Colon (tissue), 2 donors: ENCODE data around the gene BDP1.
"Not testable (repeated sequence)": the region's sequence is repeated elsewhere in the genome, so short reads cannot be mapped to it uniquely, and the experiment has no call there.

ENCODE experiments used
- FAIRE-seq: peaks from 2 replicates; lab custom pipeline; 2012; peaks lifted over from hg19 to GRCh38; lab: Jason Lieb, UNC
- donor health status: control.
- donor health status: control.

Gene BDP1

GRCh38 chr5:71455427-71456361 is at the start of gene BDP1:
TSS of gene BDP1 (plus strand) at chr5:71455651. CDS start at chr5:71455878, 227 bp downstream.
- FAIRE-seq: no peak

- not testable (repeated sequence) for FAIRE-seq
Measured at GRCh38 chr5:71410088-71410487, 45.4 kb upstream of the BDP1 start.

- not testable (repeated sequence) for FAIRE-seq
Measured at GRCh38 chr5:71415626-71416025, 39.8 kb upstream of the BDP1 start.

- FAIRE-seq: not testable (repeated sequence)
Measured at GRCh38 chr5:71418026-71418425, 37.4 kb upstream of the BDP1 start.

GRCh38 chr5:71421278-71421677 is 34.2 kb upstream of the BDP1 start:
- not testable (repeated sequence) for FAIRE-seq

- not testable (repeated sequence) for FAIRE-seq
Measured at GRCh38 chr5:71423896-71424295, 31.6 kb upstream of the BDP1 start.

GRCh38 chr5:71426686-71427474 is 28.6 kb upstream of the BDP1 start:
- FAIRE-seq: not testable (repeated sequence)

- not testable (repeated sequence) for FAIRE-seq
Measured at GRCh38 chr5:71432410-71432809, 23.0 kb upstream of the BDP1 start.

GRCh38 chr5:71434825-71435224 is 20.6 kb upstream of the BDP1 start:
- not testable (repeated sequence) for FAIRE-seq

GRCh38 chr5:71441564-71441963 is 13.9 kb upstream of the BDP1 start:
- FAIRE-seq: not testable (repeated sequence)

GRCh38 chr5:71443891-71444290 is 11.6 kb upstream of the BDP1 start:
- not testable (repeated sequence) for FAIRE-seq

- peak; percentile 31 for FAIRE-seq
Measured at GRCh38 chr5:71445015-71445414, 10.4 kb upstream of the BDP1 start.

- FAIRE-seq: not testable (repeated sequence)
Measured at GRCh38 chr5:71445523-71446152, 9.8 kb upstream of the BDP1 start.

GRCh38 chr5:71446540-71447216 is 8.8 kb upstream of the BDP1 start:
- not testable (repeated sequence) for FAIRE-seq

- not testable (repeated sequence) for FAIRE-seq
Measured at GRCh38 chr5:71447218-71447808, 8.1 kb upstream of the BDP1 start.

- FAIRE-seq: no peak
Measured at GRCh38 chr5:71452876-71453275, 2.6 kb upstream of the BDP1 start.

GRCh38 chr5:71454913-71455312 is 538 bp upstream of the BDP1 start:
- no peak for FAIRE-seq

GRCh38 chr5:71456362-71456743 is 902 bp downstream of the BDP1 start:
- FAIRE-seq: no peak

GRCh38 chr5:71457106-71457505 is 1.7 kb downstream of the BDP1 start:
- FAIRE-seq: no peak

- no peak for FAIRE-seq
Measured at GRCh38 chr5:71460693-71461092, 5.2 kb downstream of the BDP1 start.

- FAIRE-seq: no peak
Measured at GRCh38 chr5:71461360-71461759, 5.9 kb downstream of the BDP1 start.
